Ecto neural progenitor cell (in vitro differentiated cells): ENCODE data around the gene IFNL2.

ENCODE experiments used
- DNase-seq: peaks from one replicate; pipeline ENCODE4 v3.0.0-alpha.2; 2018; ENCODE audit warnings: low spot score

IFNL2 gene

DNA sequence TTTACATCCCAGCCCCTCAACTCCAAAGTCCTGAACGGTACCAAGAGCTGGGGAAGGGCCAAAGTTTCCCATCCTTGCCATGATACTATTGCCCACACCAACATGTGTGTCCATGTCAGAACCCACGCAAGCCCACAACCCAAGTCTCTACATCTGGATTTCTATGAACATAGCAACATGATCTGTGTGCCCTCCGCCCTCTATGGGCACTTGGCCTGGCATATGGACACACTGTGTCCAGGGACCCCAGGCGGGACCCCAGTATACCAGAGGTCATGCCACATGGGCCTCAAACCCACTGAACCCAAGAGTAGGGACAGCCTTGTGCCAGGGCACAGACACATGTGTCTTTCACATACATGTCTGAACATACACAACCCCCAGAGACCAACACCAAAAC lies 50.5 kb downstream of the IFNL2 start:
- no peak for DNase-seq

DNA sequence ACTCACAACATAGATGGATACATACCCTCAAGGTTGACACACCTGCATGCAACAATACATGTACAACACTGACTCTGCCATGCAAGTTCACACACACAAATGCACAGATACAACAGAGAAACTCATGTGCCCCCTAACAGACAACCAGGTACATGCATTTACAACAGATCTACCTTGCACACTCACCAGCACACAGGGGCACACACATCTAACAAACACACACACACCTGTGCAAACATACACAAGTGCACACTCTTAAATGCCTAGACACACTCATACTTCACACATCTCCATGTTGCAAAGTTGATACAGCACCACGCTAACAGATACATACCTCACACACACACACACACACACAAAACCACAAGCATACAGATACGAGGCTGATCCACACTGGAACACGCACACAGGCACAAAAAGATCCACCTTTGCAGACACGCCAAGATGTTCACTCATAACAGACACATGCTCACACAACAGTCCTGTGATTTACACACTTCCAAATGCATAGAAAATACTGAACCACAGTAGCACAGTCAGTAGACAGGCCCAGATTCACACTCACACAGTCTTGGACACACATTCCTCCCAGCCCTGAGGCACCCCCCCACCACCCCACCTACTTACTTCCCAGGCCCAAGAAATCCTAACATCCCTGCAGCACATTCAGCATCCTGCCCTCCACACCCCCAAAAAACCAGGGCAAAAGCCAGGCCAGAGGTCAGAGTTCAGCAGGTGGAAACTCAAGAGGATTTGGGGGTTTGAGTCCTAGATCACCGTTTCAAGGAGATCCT lies 51.1 kb downstream of the IFNL2 start:
- no peak for DNase-seq
